WTC11 (cell line): ENCODE results near the gene GTF2A1L.

Experiments
- ATF3 ChIP-seq: sonication (generic); formaldehyde crosslinking; conservative IDR thresholded peaks from 2 replicates; pipeline ENCODE4 v1.8.1; 2022; ENCODE audit warnings: mild to moderate bottlenecking, missing genetic modification reagents
- FOXK1 ChIP-seq: sonication (generic); formaldehyde crosslinking; IDR thresholded peaks from 2 replicates; pipeline ENCODE4 v1.8.0; 2022; ENCODE audit warnings: mild to moderate bottlenecking, moderate library complexity, missing genetic modification reagents
- FOXP1 ChIP-seq: sonication (generic); formaldehyde crosslinking; IDR thresholded peaks from 2 replicates; pipeline ENCODE4 v1.8.0; 2022; ENCODE audit warnings: missing genetic modification reagents, mild to moderate bottlenecking, moderate library complexity, borderline replicate concordance
- MLX ChIP-seq: sonication (generic); formaldehyde crosslinking; IDR thresholded peaks from 2 replicates; pipeline ENCODE4 v1.8.1; 2023; ENCODE audit warnings: mild to moderate bottlenecking, missing genetic modification reagents, moderate library complexity
- NFYB ChIP-seq: sonication (generic); formaldehyde crosslinking; conservative IDR thresholded peaks from 2 replicates; pipeline ENCODE4 v1.8.0; 2022; ENCODE audit warnings: low read depth, missing genetic modification reagents
- NR2C2 ChIP-seq: sonication (generic); formaldehyde crosslinking; IDR thresholded peaks from 2 replicates; pipeline ENCODE4 v1.8.0; 2022; ENCODE audit warnings: mild to moderate bottlenecking, missing genetic modification reagents
- USF2 ChIP-seq: sonication (generic); formaldehyde crosslinking; IDR thresholded peaks from 2 replicates; pipeline ENCODE4 v1.8.1; 2023; ENCODE audit warnings: mild to moderate bottlenecking, missing genetic modification reagents, moderate library complexity
- ZNF423 ChIP-seq: fragments of 250-450 bp; sonication (Bioruptor Pico); IDR thresholded peaks from 2 replicates; pipeline ENCODE4 v2.1.2; 2022; ENCODE audit warnings: mild to moderate bottlenecking, moderate library complexity
- TF ChIP-seq, protein P1 (sequence below): sonication (generic); formaldehyde crosslinking; IDR thresholded peaks from 2 replicates; pipeline ENCODE4 v1.8.1; 2022; ENCODE audit warnings: low read depth, mild to moderate bottlenecking, moderate library complexity, missing genetic modification reagents, borderline replicate concordance

DNA sequence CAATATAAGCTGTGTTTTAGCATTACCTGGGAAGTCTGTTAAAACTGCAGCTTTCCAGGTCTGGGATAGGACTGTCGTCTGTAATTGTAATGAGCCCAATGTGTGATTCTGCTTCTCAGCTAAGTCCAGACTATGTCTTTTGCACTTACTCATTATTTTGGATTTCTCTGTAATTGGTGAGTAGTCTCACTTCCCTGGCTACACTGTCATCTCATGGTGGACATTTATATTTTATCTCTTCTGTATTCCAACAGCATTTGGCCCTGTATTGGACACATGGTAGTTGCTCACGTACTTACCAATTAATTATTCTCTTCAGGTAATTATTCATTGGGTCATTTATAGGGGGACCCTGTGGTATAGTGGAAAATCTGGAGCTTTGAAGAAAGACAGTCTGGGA is 109.9 kb downstream of the GTF2A1L start:
- TF ChIP-seq ZNF423 (CRISPR knock-in tag) (no peak), FOXP1 (CRISPR knock-in tag) (no peak), FOXK1 (CRISPR knock-in tag) (no peak), ATF3 (CRISPR knock-in tag) (no peak), NFYB (CRISPR knock-in tag) (no peak), MLX (no peak), USF2 (CRISPR knock-in tag) (no peak), NR2C2 (CRISPR knock-in tag) (no peak)
- TF ChIP-seq, protein P1, sequence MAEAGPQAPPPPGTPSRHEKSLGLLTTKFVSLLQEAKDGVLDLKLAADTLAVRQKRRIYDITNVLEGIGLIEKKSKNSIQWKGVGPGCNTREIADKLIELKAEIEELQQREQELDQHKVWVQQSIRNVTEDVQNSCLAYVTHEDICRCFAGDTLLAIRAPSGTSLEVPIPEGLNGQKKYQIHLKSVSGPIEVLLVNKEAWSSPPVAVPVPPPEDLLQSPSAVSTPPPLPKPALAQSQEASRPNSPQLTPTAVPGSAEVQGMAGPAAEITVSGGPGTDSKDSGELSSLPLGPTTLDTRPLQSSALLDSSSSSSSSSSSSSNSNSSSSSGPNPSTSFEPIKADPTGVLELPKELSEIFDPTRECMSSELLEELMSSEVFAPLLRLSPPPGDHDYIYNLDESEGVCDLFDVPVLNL (CRISPR knock-in tag), result no peak
